Hippocampal formation (tissue), 2 donors: Measurements from ENCODE around the gene PTGIS.

Experiments
- DNase-seq, 2 donors: peaks; one replicate each; lab custom pipeline; 2025; lab: John Stamatoyannopoulos, UW

Gene PTGIS

GRCh38 chr20:49496553-49497397, 71.2 kb downstream of the PTGIS start:
- no peak for DNase-seq

GRCh38 chr20:49496043-49496442, 71.9 kb downstream of the PTGIS start:
- DNase-seq = no peak

- no peak for DNase-seq
These were observed 77.2 kb downstream of the PTGIS start for GRCh38 chr20:49490689-49491088.

DNA sequence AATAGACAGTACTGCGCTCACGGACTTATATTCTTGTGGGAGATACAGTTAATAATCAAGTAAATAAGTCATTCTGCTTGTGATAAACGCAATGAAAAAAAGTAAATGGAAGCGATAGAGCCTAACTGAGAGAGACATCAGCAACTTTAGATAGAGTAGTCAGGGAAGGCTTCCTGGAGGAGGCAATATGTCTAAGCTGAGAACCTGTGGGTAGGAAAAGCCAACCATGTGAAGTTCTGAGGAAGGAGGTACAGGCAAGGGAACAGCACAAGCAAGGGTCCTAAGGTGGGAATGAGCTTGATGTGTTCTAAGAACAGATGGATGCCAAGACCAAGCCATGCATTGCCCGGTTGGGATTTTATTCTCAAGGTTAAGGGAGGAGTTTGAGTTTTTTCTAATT, 78.2 kb downstream of the PTGIS start:
- no peak for DNase-seq

DNA sequence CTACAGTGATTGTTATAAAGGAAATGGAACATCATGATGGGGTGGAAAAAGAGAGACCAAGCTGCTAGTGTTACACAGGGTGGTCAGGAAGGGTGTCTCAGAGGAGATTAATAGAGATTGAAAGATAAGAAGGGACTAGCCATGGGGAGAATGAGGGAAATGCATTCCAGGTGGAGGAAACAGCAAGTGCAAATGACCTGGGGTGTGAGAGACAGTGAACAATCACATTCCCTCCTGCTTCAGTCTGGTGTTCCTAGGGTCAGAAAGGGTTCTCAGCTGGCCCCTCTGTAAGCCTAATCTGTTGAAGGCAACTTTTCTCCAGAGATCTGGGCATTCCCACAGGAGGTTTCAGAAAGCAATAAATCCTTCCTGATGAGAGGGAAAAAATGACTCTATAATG, 81.9 kb downstream of the PTGIS start:
- DNase-seq = no peak

- DNase-seq = no peak
These were observed 82.4 kb downstream of the PTGIS start for GRCh38 chr20:49485563-49485962.

DNA sequence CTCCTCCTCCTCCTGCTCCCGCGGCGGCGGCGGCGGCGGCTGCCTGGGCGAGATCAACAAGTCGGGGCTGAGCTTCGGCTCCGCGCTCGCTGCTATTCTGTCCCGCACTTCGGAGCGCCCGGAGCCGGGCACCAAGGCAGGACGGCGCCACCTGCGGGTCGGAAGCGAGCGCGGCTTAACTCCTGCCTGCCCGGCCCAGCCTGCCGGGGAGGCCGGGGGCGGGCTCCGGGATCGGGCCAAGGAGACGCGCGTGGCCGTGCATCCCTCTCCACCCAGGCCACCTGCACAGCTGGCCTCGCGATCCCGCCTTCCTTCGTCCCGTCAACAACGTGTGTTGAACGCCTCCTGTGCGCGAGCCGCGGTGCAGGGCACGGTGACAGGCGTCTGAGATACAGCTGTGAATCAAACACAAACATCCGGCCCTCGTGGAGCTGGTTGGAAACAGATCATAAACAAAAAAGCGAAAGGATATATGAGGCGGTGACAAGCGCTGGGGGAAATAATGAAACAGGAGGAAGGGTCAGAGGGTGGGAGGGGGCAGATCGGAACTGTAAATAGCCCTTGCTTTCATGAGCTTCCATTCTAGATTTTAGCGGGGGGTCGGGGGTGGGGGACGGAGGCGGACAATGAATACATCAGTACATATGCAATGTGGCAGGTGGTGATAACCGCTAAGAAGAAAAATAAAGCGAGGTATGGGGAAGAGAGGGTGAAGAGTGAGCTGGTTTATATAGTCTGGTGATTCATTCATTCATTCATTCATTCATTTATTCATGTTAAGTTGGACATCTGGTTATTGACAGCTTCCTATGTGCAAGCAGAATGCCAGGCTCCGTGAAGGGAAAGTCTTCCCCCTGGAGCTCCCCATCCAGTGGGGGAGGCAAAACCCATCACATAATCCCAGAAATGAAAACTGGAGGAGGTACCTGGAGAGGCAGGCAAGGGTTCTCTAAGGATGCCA, 83.5 kb downstream of the PTGIS start:
- DNase-seq = peak; percentile 53 to 67

DNA sequence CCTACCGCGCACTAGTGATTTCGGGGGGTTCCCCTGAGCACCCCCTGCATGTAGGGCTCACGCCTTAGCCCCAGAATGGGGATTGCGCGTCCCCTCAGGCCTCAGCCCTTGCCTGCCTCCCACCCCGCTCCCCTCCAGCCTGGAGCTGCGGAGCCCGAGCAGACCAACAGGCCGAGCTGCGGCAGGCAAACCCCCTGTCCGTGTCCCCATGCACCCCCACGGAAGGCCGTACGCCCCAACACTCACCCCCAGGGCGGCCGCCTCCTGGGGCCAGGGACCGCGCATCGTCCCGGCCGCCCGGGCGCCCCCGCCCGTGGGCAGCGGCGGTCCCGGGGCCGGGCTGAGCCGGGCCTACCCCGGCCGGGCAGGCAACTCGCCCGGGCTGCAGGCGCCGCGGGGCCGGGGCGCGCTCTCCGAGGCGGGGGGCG, 84.2 kb downstream of the PTGIS start:
- no peak for DNase-seq

DNA sequence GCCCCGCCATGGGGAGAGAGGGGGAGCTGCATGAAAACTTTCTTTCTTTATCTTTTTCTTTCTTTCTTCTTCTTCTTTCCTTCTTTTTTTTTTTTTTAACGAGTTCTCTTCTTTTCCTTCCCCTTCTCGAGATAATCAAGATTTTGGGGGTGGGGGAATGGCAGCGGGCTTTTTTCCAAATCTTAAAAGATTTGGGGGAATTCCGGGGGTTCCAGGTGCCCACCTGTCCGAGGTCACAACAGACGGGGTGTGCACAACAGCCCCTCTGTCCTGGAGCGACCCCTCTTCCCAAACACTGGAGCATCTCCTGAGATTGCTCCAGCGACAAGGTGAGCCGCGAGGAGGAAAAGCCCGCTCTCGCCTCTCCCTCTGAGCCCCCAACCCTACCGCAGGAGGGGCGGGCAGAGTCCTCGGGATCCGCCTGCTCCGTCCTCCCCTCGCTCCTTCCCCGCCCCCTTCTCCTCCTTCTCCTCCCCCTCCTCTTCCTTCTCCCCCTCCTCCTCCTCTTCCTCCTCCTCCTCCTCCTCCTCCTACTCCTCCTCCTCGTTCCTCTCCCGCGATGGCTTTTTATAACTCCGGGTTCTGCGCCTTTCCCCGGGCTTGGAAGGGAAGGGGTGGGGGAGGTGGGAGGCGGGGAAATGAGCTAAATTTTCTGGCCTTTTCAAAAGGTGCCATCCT, 84.8 kb downstream of the PTGIS start:
- DNase-seq = no peak

GRCh38 chr20:49482621-49483017, 85.3 kb downstream of the PTGIS start, which contains the start of gene KCNB1:
TSS of gene KCNB1 (minus strand) at chr20:49482668. CDS start at chr20:49482480, 188 bp downstream.
- DNase-seq = no peak

DNA sequence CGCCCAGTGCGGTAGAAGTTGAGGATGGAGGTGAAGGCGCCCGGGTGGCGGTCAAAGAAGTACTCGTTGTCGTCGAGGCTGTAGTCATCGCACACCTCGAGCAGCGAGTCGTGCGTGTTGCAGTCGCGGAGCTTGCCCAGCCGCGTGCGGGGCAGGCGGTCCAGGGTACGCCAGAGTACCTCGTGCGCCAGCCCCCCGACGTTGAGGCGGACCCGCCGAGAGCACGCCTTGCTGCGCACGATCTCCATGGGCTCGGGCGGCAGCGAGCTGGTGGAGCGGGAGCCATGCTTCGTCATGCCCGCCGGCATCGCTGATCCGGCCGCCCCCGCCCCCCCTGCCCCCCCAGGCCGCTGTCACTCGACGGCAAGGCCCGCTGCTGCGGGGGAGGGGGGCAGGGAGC, 85.8 kb downstream of the PTGIS start:
- DNase-seq = no peak

- no peak for DNase-seq
These were observed 86.8 kb downstream of the PTGIS start for GRCh38 chr20:49481116-49481515.

DNA sequence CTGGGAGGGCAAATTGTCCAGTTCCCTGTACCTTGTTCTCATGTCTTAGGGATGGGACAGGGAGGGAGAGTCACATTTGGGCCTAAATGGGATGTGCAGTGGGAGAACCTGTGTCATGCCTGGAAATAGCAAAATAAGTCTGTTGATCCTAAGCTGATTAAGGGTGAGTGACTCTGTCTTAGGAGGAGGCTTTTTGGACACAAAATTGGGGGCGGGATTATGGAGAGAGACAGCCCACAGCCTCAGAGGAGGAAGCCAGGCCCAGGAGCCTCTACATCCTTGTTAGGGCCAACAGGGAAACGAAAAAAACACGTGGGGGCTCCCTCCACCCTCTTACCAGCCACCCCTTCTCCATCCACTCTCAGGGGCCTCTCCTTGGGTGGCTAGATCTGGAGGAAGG, 87.7 kb downstream of the PTGIS start:
- DNase-seq = no peak

DNA sequence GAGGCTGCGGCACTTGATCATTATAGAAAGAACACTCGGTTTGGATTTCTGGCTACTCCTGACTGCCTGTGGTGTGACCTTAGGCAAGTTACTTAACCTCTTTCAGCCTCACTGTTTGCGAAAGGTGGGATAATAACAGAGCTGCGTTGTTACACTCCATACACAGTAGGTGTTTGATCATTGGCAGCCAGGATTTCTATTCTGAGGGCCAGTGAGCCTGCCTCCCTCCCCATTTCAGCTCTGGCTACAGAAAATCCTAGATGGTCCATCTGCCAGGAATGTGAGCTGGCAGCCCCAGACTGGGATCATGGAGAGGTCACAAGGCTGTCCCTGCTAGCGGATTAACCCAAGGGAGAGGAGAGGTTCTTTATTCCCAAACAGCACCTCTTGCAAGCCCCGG, 88.2 kb downstream of the PTGIS start:
- DNase-seq = peak in 1 of 2 donors; percentile 9

DNA sequence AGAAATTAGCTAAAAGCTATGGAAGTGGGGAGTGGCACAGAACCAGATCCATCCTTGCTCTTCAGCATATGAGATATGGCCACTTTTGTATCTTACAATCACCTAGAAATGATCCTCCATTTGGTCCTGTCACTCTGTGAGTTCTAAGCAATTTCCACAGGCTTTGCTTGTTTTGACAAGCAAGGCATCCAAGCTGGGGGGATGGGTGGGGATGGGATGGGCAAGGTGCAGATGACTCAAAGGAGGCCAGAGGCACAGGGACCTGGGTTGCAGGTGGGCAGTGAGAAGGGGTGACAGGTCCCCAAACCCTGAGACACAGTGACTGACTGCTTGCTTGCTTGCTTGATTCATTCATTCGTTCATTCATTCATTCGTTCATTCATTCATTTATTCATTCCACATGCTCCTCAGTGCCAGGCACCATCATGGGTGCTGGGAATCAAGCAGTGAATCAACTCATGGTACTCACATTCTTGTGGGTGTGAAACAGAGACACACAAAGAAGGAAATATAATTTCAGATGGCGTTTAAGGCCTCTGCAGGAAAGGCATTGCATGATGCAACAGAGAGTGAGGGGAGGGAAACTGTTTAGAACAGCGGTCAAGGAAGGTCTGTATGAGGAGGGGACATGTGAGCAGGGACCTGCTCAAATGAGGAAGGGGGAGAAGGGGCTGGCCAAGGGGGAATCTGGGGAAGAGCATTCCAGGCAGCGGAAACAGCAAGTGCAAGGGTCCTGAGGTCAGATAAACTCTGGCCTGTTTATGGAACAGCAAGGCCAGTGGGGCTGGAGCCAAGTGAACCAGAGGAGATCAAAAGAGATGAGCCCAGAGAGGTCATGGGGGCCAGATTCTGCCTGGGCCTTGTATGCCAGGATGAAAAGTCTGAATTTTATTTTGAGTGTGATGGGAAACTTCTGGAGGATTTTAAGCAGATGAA, 88.9 kb downstream of the PTGIS start:
- no peak for DNase-seq

- no peak for DNase-seq
These were observed 89.7 kb downstream of the PTGIS start for GRCh38 chr20:49478266-49478665.

DNA sequence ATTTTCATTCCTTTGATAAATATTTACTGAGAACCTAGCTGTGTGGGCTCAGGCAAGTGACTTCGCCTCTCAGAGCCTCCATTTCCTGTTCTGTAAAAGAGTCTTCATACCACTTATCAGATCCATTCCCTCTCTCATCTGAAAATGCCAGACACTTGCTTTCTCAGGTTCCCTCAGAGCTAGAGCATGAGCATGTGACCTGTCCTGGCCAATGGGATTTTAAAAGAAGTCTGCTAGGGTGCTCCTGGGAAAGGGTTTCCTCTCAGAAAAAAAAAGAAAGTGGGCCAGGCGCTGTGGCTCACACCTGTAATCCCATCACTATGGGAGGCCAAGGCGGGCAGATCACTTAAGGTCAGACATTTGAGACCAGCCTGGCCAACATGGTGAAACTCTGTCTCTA, 90.7 kb downstream of the PTGIS start:
- DNase-seq = no peak

DNA sequence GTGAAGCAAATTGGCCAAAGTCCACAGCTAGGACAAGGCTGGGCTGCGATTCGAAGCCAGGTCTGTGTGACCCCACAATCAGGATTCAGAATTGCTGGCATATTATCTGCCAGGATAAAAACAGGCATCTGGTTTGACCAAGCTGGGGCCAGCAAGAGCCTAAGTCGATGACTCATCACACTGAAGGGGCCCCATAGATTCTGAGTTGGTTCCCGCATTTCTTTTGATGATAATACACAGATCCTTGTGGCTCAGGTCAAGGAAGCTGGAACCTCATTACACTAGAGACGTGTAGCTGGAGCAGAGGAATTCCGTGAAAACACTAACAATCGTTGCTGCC, 92.0 kb downstream of the PTGIS start:
- no peak for DNase-seq

DNA sequence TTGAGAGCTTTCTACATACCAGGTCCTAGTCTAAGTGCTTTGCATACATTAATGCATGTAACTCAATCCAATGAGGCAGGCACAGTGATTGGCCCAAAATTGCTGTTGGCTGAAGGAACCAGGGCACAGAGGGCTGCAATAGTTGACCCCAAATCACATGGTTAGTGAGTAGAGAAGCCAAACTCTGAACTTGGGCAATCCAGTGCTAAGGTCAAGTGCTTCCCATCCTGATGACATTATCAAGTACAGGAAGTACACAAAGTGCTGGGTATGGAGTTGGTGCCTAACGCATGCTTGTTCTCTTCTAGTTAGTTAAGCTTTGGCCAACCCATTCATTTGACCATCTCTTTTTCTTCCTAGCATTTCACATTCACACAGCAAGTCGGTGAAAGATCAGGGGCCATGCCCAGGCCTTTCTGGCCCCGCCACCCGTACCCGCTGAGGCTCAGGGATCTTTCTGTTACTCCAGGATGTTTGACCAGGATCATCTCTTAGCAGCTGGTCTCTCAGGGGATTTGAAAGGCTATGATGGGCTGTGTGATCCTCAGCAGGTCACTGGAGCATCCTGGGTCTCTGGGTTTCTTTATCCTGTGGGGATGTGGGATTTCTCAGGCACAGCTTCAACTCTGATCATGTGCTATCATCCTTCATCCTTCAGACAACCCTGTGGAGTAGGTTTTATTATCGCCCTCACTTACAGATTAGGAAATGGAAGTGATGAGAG, 92.5 kb downstream of the PTGIS start:
- DNase-seq = no peak

DNA sequence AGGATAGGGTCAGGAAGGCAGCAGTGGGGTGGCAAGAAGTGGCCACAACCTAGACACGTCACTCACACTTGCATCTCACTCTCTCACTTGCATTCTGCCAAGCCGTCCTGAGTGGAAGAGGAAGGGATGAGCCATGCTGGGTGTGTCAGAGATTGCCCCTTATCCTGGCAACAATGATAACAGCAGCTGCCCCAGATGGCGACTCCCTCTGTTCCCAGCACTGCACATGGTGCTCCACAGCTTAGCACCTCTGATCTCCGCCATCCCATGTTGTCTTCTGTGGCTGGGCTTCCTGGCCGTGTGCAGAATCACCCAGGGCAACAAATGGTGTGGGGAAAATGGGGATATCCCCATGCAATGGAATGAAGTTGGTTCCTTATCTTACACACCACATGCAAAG, 96.5 kb downstream of the PTGIS start:
- DNase-seq = no peak

DNA sequence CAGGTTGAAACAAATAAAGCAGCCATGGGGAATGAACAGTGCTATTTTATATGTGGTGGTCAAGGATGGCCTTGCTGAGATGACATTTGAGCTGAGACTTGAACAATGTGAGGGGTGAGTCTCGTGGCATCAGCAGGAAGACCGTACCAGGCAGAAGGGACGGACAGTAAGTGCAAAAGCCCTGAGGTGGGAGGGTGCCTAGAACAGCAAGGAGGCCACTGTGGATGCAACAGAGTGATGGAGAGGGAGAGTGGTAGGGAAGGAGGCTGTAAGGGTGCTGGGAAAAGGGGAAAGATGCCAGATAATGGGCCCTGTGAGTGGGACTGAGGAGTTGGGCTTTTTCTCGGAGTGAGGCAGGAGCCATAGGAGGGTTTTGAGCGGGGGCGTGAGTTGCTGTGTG, 97.0 kb downstream of the PTGIS start:
- DNase-seq = no peak
